HG02571 (cell line): Measurements from ENCODE around the gene CTIF.

ENCODE experiments used
- ATAC-seq: cut with Tn5 transposase; IDR thresholded peaks from one replicate; pipeline ENCODE4 v1.9.1; 2021; ENCODE audit warnings: mild to moderate bottlenecking, moderate library complexity; ENCODE audit not compliant: unreplicated experiment

Gene CTIF

DNA sequence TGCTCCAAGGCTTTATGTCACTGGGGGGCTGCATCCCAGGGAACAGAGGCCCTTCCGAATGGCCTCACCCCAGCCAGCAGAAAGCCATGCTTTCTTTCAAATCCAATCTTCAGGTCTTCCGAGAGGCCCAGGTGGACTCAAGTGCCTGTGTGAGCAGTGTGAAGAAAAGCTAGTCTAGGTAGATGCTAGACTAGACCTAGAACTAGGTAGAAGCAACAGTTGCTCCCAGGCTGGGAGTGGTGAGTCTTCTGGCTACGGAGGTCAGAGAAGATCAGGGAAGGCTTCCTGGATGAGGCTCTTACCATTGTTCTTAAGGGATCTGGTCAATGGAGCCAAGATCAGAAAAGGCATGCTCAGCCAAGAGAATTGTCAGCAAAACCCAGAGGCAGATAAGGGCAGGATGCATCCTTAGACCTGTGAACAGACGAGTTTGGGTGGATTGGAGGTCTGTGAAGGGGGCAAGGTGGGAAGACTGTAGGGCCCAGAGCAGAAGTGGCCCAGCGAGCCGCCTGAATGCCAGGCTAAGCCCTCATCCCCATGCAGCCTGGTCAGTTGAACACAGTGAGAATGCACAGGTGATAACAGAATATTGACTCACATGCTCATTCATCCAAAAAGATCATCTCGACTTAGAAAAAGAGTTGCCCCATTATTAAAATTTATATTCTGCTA, 301.1 kb downstream of the CTIF start:
- ATAC-seq: no peak

DNA sequence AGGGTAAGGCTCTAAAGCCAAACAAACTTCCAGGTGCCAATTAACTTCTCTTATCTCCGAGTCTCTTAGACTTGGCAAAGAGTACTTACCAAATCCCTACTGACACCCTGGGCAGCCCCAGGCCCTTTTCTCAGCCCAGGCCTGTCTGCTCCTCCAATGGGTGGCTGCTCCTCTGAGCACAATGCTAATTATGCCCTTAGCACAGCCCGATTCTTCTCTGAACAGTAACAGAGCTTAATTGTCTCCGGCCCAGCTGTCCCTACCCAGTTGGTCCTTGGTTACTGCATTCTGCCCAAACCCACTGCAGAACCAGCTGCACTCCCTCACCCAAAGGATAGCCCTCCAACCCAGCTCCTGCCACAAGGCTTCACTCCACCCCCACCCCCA, 301.7 kb downstream of the CTIF start:
- ATAC-seq: no peak

DNA sequence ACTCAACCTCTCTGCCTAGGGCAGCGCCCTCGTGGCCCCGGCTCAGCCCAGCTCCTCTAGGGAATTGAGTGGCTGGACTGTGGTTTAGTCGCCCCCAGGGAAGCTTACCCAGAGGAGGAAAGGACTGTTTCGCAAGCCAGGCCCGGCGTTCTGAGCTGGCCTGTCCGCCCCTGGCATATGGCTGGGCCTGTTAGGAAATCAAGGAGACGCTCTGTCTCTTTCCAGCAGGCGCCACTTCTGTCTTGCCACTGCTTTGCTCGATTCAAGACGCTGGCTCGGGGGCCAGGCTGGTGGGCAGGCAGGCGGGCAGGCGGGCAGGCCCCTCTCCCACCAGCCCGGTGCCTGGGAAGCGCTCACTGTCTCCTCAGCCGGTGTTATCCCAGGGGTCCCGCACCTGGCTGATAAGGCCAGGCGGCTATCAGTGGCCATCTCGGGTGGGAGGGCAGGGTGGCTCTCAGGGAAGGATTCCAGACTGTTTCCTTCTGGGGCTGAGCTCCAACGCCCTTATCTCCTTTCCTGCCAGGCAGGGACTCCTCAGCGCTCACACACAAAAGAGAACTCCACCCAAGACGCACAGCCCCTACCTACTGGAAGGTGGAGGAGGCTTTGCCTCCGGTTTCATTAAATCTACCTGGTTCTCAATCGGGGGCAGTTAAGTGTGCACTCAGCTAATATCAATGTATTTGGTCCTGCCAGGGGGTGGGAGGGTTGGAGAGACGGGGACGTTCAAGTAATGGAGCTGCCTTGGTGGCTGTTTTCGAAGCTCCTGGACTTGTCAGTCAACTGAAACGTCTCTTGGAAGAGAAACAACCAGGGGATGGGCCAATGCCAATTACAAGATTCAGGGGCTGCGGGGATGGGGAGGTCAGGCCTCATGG, 302.8 kb downstream of the CTIF start:
- ATAC-seq: no peak

DNA sequence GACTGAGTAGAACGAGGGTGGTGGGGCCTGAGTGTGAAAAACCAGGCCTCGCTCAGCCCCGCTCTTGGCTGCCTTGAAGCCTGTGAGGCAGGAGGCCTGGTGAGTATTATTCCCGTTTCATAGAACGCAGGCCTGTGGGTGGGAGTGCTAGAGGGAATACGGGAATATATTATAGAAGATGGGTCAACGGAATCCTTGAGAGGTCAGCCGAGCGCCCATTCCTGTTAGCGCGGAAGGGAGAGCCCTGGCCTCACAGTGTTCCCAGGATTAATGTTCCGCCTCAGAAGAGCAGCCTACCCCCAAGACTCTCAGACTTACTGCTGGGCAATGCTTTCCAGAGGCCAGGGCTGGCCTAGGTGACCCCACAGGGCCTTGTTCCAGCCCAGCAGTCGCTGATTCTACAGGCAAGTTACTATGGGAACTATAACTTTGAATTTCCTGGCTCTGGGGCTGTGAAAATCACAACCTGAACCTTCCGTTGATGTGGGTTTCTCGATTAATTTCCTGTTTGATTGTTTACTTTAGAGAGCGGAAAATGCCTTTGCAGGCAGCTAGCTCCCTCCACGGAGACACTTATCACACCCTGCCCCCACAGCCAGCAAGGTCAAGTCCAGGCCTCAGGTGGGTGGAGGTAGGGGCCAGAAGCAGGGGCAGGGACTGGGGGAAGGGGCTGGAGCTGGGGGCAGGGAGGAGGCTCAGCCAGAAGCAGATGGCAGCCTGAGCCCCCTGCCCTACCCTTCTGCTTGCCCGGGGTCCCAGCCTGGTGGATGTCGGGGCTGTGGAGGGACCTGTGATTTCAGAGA, 303.6 kb downstream of the CTIF start:
- no peak for ATAC-seq

DNA sequence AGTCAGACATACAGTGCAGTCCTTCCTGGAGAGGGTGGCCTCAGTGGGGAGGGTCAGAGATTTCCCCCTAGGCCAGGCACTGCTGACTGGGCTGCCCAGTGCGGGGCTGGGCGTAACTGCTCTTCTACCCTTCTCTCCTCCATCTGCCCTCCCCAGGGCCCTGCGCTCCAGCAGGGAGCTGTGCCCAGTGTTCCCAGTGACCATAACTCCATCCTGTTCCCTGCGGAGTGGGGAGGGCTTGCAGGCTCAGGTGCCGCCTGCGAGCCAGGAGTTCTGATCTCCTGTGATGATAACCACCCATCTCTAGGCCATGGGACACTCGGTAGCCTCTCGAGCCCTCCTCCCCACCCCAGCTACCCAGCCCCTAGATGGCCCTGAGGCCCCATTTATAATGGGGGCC, 304.3 kb downstream of the CTIF start:
- no peak for ATAC-seq

DNA sequence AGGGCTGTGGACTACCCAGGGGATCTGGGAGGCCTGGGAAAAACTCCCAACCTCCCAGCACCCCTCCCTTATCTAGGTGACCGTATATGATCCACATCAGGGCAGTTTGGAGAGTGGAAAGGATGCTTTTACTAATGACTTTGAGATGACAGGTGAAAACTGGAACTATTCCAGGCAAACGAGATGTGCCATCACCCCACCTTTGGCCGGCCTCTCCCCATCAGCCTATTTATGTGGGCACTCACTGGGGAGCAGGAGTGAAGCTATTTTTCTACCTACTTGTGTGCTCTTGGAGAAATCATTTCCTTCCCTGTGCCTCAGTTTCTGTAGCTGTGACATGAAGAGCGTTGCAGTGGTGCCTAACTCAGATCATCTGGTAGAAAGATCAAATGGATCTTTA, 304.8 kb downstream of the CTIF start:
- no peak for ATAC-seq

DNA sequence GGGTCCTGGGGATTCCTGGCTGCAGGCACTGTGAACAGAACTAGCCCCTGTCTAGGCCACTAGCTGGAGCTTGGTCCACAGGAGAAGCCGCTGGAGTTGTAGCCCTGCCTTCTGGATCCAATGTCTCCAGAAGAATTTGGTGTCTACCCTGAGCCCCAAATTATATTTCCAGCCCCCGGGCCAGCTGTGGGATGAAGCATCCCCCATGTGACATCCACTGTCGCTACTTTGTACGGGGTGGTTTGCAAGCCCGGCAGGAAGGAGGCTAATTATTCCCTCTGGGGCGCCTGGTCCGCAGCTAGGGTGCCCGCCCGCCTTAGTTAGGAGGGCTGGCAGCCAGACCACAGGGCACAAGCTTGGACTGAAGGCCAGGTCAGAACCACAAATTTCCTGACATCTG, 305.4 kb downstream of the CTIF start:
- no peak for ATAC-seq

DNA sequence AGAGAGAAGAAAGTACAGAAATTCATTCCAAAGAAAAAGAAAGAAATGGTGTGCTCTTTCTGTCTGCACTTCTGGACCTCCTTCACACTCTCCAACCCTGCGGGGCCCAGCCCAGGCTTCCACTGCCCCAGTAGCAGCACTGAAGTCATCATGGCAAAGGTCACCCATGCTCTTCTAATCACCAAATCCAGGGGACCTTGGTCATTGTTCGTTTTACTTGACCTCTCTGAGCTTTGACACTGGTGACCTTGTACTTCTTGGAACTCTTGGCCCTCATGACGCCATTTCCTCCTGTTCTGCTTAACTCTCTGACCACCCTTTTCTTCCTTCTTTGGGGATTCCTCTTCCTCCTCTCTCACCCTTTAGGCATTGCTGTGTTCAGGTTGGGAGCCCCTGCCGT, 306.3 kb downstream of the CTIF start:
- no peak for ATAC-seq

DNA sequence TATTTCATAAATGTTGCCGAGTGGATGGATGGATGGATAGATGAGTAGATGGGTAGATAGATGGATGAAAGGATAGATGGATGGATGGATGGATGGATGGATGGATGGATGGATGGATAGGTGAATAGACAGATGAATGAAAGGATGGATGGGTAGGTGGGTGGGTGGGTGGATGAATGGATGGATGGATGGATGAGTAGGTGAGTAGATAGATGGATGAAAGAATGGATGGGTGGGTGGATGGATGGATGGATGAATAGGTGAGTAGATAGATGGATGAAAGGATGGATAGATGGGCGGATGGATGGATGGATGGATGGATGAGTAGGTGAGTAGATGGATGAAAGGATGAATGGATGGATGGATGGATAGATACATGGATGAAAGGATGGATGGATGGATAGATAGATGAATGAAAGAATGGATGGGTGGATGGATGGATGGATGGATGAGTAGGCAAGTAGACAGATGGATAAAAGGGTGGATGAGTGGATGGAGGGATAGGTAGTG, 307.6 kb downstream of the CTIF start:
- ATAC-seq: no peak

DNA sequence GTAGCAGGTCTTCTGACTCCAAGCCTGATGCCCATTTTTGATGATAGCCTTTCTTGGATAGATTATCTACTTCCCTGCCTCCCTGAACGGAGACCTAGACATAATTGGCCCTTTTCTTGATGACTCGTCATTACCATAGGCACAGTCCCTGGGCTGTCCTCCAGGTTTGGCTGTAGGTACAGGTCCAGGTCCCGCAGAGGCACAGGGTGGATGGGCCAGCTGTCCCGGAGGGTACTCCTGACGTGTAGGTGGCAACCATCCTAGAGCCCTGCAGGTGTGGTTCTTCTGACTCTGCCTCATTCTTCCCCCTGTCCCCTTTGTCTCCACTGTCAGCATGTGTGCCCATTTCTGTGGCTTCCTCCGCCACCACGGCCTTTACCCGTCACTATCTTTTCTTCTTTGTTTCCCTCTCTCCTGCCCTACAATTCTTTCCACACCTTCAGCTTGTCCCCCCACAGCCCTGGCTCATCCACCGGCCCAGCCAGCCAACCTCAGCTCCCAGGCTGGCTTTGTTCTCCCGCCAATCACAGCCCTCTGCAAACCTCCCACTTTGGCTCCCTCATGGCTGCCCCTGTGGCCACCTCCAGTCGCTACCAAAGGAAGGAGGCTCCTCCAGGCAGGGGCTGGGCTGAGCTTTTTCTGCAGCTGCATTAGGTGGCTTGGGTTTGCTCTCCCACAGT, 309.1 kb downstream of the CTIF start:
- no peak for ATAC-seq

DNA sequence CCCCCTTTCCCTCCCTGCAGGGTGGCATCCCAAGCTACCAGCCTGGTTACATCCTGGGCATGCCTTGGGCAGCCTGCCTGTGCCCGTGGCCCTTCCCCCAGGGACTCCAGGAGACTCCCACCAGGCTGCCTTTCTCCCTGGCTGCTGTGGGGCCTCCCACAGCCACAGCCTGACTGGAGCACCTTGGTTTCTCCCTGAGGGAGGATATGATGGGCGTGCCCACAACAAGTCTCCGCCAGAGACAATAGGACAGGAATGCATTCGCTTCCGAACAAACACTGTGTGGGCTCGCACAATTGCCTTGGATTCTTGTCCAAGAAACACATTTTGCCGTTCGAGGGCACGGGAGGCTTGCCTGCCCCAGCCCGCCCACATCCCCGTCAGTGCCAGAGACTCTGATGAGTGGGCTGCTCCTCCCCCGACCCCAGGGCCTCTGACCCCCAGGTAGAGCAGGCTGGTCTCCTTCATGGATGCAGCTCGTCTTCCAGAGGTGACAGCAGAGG, 309.9 kb downstream of the CTIF start:
- ATAC-seq: no peak

DNA sequence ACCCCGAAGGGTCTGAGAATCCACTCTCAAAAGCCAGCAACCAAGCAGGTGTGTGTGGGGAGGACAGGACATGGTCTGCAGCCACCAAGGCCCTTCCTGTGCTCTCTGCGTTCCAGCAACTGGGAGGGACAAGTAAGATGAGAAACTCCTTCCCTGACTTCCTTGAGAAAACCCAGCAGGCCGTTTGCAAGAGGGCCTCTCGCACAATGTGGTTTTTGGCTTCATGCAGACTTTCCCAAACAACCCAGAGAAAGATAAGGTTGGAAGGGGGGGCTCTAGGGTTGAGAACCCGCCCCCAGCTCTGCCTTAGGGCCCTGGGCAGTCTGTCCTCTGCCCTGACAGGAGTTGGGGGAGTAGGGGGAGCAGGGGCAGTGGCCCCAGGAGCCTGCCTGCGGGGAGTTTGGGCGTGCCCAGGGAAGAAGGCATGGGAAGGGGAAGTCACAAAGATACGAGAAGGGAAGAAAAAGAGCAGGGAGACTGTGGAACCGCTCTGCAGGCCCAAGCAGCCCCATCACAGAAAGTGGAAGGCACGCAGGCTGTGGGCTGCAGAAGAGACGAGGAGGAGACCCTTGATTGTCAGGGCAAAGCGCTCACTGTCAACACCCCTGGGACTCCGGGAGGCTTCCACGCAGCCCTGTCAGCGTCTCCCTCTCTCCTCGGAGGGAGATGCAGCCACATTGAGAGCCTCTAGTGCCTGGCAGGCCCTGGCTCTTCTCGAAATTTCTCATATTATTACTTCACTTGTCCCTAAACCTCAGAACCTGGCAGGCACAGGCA, 312.2 kb downstream of the CTIF start:
- ATAC-seq: no peak

DNA sequence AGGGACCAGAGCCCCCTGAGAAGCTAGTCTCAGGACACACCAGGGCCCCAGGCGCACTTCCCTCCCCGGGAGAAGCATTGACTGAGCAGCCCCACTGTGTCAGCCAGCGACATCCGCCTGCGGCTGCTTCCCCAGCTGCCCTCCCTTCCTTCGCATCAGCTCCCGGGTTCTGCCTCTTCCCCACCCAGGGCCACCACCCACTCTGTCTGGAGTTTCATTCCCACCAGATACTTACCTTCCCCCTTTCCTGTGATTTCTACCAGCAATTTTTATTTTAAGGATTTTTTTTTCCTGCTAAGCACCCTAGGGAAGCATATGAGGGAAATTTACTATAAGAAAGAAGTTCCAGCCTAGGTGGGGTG, 312.7 kb downstream of the CTIF start:
- ATAC-seq: no peak

DNA sequence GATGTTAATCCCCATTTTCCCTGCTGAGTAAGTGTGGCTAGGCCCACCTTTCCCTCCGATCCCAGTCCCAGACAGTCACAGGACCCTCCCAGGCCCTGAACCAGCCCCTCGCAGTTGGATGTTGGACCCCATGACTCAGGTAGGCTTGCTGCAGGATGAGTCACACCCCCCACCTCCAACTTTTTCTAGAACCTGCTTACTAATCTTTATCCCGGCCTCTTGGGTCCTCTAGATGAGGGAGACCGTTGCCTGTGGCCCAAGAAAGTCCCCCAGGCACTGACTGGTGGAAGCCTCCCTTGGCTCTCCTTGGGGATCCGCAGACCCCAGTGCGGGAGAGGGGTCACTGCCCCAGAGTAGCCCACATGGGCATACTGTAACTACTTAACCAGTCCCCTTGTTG, 313.5 kb downstream of the CTIF start:
- ATAC-seq: no peak

DNA sequence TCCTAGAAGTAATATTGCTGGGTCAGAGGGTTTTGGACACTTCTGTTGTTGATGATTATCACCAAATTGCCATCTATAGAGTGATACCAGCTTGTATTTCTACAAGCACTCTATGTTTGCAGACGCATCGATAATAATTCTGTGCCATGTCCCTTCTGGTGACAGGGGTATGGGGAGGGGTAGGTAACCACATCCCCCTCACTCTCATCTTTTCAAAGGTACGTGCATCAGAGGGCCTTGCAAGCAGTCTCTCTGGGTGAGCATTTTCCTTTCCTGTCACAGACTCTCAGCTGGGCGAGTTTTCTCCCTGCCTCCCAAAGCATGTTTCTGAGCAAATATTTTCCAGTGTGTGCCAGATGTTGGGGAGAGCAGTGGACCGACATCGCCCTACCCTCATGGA, 314.0 kb downstream of the CTIF start:
- no peak for ATAC-seq

DNA sequence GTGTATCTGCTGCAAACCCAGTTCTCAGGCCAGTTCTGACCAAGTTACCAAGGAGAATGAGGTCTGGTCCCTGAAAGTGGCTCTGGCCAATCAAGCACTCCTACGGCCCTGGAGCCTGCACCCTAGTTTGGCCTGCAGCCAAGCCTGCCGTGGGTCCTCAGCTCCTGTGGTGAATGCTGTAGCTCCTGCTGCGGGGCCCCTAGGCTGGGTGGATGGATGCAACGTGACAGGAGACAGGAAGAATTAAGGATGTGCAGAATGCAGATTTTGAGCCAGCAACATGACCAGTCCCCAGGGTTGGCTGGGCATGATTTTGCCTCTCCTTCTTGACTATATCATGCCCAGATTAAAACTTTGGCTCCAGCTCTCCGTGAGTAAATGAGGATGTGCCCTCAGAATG, 314.8 kb downstream of the CTIF start:
- no peak for ATAC-seq

DNA sequence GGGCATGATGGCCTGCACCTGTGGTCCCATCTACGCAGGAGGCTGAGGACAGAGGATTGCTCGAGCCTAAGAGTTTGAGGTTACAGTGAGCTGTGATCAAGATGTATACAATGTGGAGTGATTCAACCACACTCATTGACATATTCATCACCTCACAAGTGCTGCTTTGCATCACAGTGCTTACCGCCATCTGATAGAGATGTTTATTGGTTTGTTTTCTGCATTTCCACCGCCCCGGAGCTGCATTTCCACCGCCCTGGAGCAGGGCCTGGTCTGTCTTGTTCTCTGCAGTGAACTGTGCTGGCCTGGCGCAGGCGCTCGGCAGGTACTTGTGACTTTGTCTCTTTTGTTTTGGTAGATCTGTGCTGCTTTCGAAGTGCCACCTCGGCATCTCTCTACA, 315.9 kb downstream of the CTIF start:
- ATAC-seq: no peak

DNA sequence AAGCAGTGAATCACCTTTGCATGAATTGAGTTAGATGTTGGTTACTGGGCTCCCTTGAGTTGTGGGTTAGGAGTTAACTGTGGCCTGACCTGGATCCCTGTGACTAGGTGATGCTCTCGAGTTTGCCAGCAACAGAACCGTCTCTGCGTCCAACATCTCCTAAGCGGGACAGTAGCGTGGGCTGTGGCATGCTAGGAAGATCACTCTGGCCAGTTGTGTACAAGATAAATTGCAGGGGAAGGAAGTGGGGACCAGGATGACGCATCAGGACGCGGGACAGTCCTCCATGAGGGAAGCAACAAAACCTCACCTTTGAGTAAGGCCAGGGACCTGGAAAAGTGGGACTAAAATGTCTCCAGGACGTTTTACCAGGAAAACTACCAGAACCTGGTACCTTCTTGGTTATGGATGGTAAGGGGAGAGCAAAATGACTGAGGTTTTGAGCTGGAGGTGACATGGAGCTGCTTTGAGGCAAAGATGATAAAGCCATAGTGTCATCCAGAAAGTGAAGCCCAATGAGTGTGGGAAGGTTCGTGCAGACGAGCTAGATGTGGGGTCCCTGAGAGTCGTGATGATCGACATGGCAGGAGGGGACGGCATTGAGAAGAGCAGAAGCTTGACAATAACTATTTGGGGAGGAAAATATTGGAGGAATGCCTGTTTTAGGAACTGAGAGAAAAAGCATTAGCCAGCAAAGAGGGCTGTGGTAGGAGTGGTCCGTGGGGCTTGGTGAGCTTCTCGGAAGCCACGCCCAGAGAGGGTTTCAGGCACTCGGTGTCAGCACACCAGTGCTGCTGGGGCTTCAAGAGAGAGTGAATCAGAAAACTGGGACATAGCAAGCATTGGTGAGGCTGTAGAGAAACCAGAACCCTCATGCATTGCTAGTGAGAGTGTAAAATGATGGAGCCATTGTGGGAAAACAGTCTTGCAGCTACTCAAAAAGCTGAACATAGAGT, 316.9 kb downstream of the CTIF start:
- ATAC-seq: no peak
